Esophagus muscularis mucosa (tissue), 4 donors: Measurements from ENCODE around the gene TRIB2. TPM values are rescaled to one million over a fixed set of nuclear protein-coding genes. Genes with fewer than 3 reads are reported as not detected.
A peak's percentile ranks its signal among the peaks of the same experiment; 100 is the strongest.

Experiments used
- DNase-seq: peaks from one replicate; pipeline ENCODE4 v3.0.0-alpha.2; 2017; ENCODE audit errors: extremely low spot score
- H3K27ac ChIP-seq, 4 donors: fragments of 200-600 bp; sonication (generic); replicated peaks in 1 of 4; 1 replicate in 3 of 4; 2 replicates in 1 of 4; pipeline ENCODE4 v1.5.1; 2016 to 2019; ENCODE audit warnings: mild to moderate bottlenecking in 1 of 4
- H3K27me3 ChIP-seq, 4 donors: fragments of 200-600 bp; sonication (generic); one replicate each; pipeline versions ENCODE4 v1.5.1 to v1.6.0; 2016 to 2019
- H3K36me3 ChIP-seq, 4 donors: fragments of 200-600 bp; sonication (generic); one replicate each; pipeline ENCODE4 v1.5.1; 2016 to 2019
- H3K4me1 ChIP-seq, 4 donors: fragments of 200-600 bp; sonication (generic); one replicate each; pipeline ENCODE4 v1.5.1; 2016 to 2019
- H3K4me3 ChIP-seq, 4 donors: fragments of 200-600 bp; sonication (generic); 1 replicate in 2 of 4; 2 replicates in 2 of 4; pipeline ENCODE4 v1.5.1; 2016 to 2019; ENCODE audit warnings: mild to moderate bottlenecking in 4 of 4, moderate library complexity in 1 of 4
- H3K9me3 ChIP-seq, 4 donors: fragments of 200-600 bp; sonication (generic); 1 replicate in 3 of 4; 2 replicates in 1 of 4; pipeline ENCODE4 v1.5.1; 2016 to 2019
- EP300 ChIP-seq: sonication (generic); formaldehyde crosslinking; IDR thresholded peaks from one replicate; pipeline ENCODE4 v1.6.1; 2017; ENCODE audit warnings: antibody characterized with exemption
- POLR2A ChIP-seq: fragments of 450-650 bp; IDR thresholded peaks from one replicate; pipeline ENCODE4 v1.6.1; 2017; ENCODE audit warnings: antibody characterized with exemption, moderate library complexity, mild to moderate bottlenecking, low read depth
- POLR2AphosphoS5 ChIP-seq, 2 donors: sonication (generic); formaldehyde crosslinking; IDR thresholded peaks; one replicate each; pipeline ENCODE4 v1.6.1; 2017; ENCODE audit warnings: antibody characterized with exemption in 2 of 2
- WGBS: methylation state at CpG from one replicate; pipeline ENCODE4 v1.1.5; 2018; 5-methylcytosine and 5-hydroxymethylcytosine counted together
- intact Hi-C: fragments of 100-400 bp; cut with DNase I; formaldehyde crosslinking; loops from one replicate; pipeline ENCODE4 v1.15.1; 2023
- total RNA-seq, 4 donors: library from RNA; depleted of rRNA; stranded (reverse); fragments of >200 nt; gene quantifications; one replicate each; pipeline versions ENCODE4 v1.1.0 to v1.2.1, GENCODE V29; 2016
- TF ChIP-seq, protein P1 (sequence below), 3 experiments: fragments of 200-600 bp in 2 of 3; fragments of 450-650 bp in 1 of 3; sonication (generic) in 2 of 3; IDR thresholded peaks; one replicate each; pipeline ENCODE4 v1.5.1; 2017 to 2019; ENCODE audit warnings: antibody characterized with exemption in 3 of 3, mild to moderate bottlenecking in 2 of 3, moderate library complexity in 1 of 3

TRIB2 gene
- total RNA-seq, 4 donors from 2014 or later = 31.5 to 52.3 (median 39.2) TPM

DNA sequence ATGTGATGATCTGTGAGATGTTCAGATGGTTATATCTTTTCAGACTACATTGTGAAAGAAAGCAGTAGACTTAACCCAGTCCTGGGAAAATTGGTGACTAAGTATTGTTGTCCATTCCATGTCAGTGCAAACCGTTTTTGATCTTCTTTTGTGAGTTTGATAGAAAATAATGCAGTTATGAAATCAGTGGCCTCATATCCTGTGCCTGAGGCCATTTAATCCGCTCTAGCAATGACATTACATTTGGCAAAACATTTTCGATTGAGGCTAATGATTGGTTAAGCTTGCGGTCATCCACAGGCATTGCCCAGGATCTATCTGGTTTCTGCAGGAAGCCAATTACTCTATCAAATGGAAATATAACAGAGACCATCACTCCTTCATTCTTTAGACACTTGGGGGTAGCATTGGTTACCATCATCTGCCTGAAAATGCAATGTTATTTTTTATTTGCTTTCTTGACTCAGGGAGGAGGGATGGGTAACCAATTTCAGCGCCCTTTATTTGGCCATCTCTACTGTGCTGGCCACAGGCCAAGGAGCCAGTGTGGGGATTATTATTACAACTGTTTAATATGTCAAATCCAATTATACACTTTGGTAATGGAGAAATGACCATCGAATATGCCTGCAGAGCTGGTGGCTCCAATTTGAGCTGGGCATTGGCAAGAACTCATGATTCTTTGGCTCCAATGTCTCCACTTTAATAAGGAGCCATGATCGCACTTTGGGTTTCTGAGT is 33.6 kb downstream of the TRIB2 start:
- Histone ChIP-seq H3K4me1 (peaks cover 0 to 9% (median 0%) of the 10 kb centered on the region in 4 donors), H3K4me3 (no peak overlapping the region), H3K27ac (no peak overlapping the region), H3K27me3 (no peaks in the 10 kb centered on the region), H3K36me3 (no peaks in the 10 kb centered on the region), H3K9me3 (no peaks in the 10 kb centered on the region)
- TF ChIP-seq EP300 (no peak), POLR2AphosphoS5 (IDR thresholded peaks at IDR 0.05) (no peak), POLR2A (no peak)
- TF ChIP-seq, protein P1, sequence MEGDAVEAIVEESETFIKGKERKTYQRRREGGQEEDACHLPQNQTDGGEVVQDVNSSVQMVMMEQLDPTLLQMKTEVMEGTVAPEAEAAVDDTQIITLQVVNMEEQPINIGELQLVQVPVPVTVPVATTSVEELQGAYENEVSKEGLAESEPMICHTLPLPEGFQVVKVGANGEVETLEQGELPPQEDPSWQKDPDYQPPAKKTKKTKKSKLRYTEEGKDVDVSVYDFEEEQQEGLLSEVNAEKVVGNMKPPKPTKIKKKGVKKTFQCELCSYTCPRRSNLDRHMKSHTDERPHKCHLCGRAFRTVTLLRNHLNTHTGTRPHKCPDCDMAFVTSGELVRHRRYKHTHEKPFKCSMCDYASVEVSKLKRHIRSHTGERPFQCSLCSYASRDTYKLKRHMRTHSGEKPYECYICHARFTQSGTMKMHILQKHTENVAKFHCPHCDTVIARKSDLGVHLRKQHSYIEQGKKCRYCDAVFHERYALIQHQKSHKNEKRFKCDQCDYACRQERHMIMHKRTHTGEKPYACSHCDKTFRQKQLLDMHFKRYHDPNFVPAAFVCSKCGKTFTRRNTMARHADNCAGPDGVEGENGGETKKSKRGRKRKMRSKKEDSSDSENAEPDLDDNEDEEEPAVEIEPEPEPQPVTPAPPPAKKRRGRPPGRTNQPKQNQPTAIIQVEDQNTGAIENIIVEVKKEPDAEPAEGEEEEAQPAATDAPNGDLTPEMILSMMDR (IDR thresholded peaks at IDR 0.05) = no peak
- WGBS = 82% methylated on average over 7 of the region's 7 CpGs
- intact Hi-C loops = no loop called here
- no peak for DNase-seq

DNA sequence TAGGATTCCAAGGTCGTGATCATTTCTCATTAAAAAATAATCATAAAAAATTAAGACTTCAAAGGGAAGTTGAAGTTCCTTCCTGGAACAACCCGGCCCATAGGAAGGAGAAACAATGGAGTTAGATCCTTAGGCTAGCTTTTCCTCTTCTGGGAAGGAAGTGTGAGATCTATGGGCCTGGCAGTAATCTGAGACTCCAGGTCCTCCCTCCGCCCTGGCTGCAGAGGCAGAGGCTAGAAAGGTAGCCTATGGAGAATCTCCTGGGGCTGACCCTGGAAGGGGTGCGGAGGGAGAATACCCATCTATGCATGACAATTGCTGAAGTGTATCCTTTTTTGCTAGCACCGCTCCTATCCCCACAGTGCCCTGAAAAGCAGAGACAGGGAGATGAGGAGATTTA is 37.9 kb downstream of the TRIB2 start:
- TF ChIP-seq POLR2AphosphoS5 (IDR thresholded peaks at IDR 0.05) (no peak), EP300 (no peak), POLR2A (no peak)
- TF ChIP-seq, protein P1 (IDR thresholded peaks at IDR 0.05) = no peak
- no peak overlapping the region for H3K27ac ChIP-seq
- no peak overlapping the region for H3K4me3 ChIP-seq
- 88% methylated on average over 5 of the region's 5 CpGs for WGBS
- H3K27me3 ChIP-seq = no peaks in the 10 kb centered on the region
- H3K36me3 ChIP-seq = no peaks in the 10 kb centered on the region
- H3K4me1 ChIP-seq = peaks cover 0 to 9% (median 4%) of the 10 kb centered on the region in 4 donors
- intact Hi-C loops = no loop called here
- DNase-seq = no peak
- H3K9me3 ChIP-seq = no peaks in the 10 kb centered on the region

DNA sequence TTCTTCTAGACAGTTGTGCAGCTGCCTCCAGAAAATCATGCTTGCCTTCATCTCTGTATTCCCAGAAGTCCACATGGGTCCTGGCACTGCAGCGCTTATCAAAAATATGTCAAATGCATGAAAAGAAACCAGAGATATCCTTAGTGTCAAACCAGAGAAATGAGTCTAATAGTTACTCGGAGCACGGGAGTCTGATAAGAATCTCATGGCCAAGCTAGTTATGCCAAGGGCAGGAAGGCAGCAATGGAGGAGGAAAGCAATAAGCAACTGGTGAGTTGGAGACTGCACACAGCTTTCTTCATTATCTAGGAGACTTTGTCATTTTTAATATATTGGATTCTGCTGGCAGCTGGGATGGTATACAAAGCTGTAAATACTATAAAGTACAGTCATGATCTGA is 38.6 kb downstream of the TRIB2 start:
- intact Hi-C loops = no loop called here
- no peaks in the 10 kb centered on the region for H3K27me3 ChIP-seq
- no peaks in the 10 kb centered on the region for H3K9me3 ChIP-seq
- no peak overlapping the region for H3K27ac ChIP-seq
- H3K4me3 ChIP-seq = no peak overlapping the region
- no peaks in the 10 kb centered on the region for H3K36me3 ChIP-seq
- no peak for TF ChIP-seq EP300
- TF ChIP-seq, protein P1 (IDR thresholded peaks at IDR 0.05) = no peak
- no peak for TF ChIP-seq POLR2A
- no peak for TF ChIP-seq POLR2AphosphoS5 (IDR thresholded peaks at IDR 0.05)
- no peak for DNase-seq
- 78% methylated on average over 3 of the region's 3 CpGs for WGBS
- peaks cover 0 to 10% (median 4%) of the 10 kb centered on the region in 4 donors for H3K4me1 ChIP-seq

DNA sequence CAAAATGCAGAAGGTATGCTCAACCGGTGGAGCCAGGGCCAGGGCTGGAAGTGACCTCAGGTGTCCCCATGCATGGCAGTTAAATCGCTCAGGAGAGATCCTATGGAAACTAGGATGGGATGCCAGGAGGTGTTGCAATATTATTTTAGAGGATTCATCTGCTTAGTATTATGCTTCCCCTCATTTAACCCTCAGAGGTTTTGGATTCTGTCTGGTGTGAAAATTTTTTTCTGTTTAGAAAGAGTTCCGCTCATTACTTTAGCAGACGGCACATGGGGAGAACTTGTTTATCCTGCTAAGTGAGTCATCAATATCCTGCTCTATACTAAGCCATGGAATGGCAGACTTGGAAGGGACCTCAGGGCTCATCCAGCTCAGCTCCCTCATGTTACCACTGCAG is 42.5 kb downstream of the TRIB2 start:
- Histone ChIP-seq H3K9me3 (no peaks in the 10 kb centered on the region), H3K4me3 (no peak overlapping the region), H3K27ac (no peak overlapping the region), H3K4me1 (peaks cover 0 to 14% (median 2%) of the 10 kb centered on the region in 4 donors), H3K36me3 (no peaks in the 10 kb centered on the region), H3K27me3 (no peaks in the 10 kb centered on the region)
- WGBS = 64% methylated on average over 4 of the region's 4 CpGs
- intact Hi-C loops = no loop called here
- no peak for DNase-seq
- TF ChIP-seq, protein P1 (IDR thresholded peaks at IDR 0.05) = no peak
- TF ChIP-seq POLR2AphosphoS5 (IDR thresholded peaks at IDR 0.05) = peak in 1 of 2 donors; percentile 23

DNA sequence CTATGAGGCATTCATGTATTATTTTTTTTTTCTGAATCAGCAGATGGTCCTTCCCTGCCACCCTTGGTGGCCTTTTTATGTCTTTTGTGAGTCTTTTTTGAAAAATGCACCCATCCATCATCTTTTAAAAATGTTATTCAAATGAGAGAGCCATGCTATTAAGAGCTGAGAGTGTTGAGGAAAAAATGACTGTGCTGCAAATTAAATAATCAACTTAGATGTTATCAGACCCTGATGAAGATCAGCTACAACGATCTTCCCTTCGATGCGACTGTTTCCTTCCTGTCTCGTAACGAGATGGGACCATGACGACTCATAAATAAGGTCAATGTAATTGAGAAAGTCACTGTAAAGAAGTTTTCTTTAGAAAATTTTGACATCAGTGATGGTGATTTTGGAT is 44.4 kb downstream of the TRIB2 start:
- WGBS = 64% methylated on average over 6 of the region's 6 CpGs
- H3K27ac ChIP-seq = no peak overlapping the region
- TF ChIP-seq POLR2A = no peak
- TF ChIP-seq, protein P1 (IDR thresholded peaks at IDR 0.05) = no peak

More for the DNA sequence above, 44.4 kb downstream of the TRIB2 start:
- intact Hi-C loops = no loop called here
- DNase-seq = no peak
- Histone ChIP-seq H3K9me3 (no peaks in the 10 kb centered on the region), H3K36me3 (no peaks in the 10 kb centered on the region), H3K27me3 (no peaks in the 10 kb centered on the region), H3K4me3 (no peak overlapping the region), H3K4me1 (peaks cover 0 to 14% (median 0%) of the 10 kb centered on the region in 4 donors)
